GM10266 (cell line): Measurements from ENCODE around the gene ATP11A.
A peak's percentile ranks its signal among the peaks of the same experiment; 100 is the strongest.
"Not testable (repeated sequence)": the region's sequence is repeated elsewhere in the genome, so short reads cannot be mapped to it uniquely, and the experiment has no call there.

Source experiments
- DNase-seq: peaks from one replicate; pipeline ENCODE4 v3.0.0; 2012; ENCODE audit errors: extremely low spot score
- TF ChIP-seq, protein P1 (sequence below): IDR thresholded peaks from 2 replicates; pipeline ENCODE4 v1.5.1; 2012; ENCODE audit warnings: mild to moderate bottlenecking, low read depth; ENCODE audit not compliant: control insufficient read depth, insufficient read depth; ENCODE audit errors: missing control alignments

Gene ATP11A

DNA sequence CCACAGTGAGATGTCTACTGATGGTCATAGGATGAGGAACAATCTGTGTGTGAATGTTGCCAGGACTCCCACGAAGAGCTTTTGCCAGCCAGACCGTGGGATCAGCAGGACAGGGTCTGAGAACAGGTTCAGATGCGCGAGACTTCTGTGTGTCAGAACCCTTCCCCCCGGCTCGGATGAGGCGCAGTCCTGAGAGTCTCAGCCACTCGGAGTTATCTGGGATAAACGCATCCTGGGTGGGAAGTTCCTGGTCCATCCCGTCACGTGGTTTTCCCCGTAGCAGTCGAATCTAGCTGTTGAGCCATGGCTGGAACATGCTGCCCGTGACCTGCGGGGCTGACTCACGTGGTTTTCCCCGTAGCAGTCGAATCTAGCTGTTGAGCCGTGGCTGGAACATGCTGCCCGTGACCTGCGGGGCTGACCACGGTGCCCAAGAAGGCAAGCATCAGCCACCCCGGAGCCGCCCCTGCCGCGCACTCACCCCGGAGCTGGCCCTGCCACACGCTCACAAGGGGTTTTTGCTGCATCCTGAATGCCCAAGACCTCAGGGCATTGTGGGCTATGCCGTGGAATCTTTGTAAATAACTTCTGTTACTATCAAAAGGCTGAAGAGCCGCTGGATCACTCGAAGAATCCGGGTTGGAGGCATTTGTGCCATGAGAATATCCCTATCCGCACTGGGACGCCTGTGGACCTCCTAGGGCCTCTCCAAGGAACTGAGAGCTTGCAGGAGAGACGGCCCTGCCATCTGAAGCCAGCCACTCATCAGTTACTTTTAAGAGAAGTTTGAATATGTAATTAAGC lies 148.4 kb downstream of the ATP11A start:
- DNase-seq, result no peak
- TF ChIP-seq, protein P1, sequence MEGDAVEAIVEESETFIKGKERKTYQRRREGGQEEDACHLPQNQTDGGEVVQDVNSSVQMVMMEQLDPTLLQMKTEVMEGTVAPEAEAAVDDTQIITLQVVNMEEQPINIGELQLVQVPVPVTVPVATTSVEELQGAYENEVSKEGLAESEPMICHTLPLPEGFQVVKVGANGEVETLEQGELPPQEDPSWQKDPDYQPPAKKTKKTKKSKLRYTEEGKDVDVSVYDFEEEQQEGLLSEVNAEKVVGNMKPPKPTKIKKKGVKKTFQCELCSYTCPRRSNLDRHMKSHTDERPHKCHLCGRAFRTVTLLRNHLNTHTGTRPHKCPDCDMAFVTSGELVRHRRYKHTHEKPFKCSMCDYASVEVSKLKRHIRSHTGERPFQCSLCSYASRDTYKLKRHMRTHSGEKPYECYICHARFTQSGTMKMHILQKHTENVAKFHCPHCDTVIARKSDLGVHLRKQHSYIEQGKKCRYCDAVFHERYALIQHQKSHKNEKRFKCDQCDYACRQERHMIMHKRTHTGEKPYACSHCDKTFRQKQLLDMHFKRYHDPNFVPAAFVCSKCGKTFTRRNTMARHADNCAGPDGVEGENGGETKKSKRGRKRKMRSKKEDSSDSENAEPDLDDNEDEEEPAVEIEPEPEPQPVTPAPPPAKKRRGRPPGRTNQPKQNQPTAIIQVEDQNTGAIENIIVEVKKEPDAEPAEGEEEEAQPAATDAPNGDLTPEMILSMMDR, result no peak

DNA sequence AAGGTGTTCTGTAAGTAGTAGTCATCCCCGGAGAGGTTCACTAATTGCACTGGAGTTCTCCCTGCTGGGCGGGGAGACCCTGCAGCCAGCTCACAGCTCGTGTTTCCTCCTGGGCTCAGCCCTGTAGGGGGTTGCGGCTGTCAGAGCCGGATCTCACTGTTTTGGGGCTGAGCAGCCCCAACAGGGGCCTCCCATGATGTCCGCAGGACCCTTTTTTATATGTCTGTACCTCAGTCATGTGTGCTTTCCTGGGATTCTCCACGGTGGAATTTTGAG lies 148.9 kb downstream of the ATP11A start:
- no peak for DNase-seq
- TF ChIP-seq, protein P1, result no peak

DNA sequence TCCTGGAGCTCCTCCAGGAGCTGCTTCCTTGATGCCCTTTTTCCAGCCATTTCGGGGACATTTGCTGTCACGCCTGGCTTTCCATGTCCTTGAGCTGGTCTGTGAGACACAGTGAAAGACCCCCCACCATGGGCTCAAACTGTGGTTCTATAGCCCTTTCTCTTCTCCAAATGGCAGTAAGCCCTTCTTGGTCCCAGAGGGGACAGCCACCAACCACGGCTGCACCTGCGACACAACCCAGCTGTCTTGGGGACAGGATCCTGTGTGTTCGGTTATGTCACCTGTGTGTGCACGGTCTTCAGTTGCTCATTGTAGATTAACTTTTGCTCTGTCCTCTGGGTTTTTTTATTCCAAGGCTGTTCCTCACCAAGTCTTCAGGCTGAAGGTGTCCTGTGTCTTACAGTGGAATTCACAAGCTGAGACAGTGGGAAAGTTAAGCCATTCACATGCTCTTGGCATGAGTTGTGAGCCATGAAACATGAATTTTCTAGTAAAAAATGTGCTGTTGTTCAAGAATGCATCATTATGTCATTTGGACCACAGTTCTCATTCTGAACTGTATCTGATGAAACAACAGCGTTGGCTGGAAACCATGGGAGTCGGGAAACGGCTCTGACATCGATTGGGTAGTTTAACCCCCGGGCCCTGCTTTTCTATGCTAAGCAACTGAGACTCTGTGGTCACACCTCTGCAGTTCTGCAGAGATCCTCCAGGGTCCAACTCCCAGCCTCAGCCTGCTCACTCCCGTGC lies 149.7 kb downstream of the ATP11A start:
- TF ChIP-seq, protein P1, result no peak
- no peak for DNase-seq

- DNase-seq, result no peak
- TF ChIP-seq, protein P1, result no peak
These were observed 150.8 kb downstream of the ATP11A start for GRCh38 chr13:112840472-112841302.

GRCh38 chr13:112841303-112842015 lies 151.6 kb downstream of the ATP11A start:
- not testable (repeated sequence) for DNase-seq

GRCh38 chr13:112842343-112842856 lies 152.6 kb downstream of the ATP11A start:
- DNase-seq, result peak; percentile 60
- TF ChIP-seq, protein P1, result no peak

DNA sequence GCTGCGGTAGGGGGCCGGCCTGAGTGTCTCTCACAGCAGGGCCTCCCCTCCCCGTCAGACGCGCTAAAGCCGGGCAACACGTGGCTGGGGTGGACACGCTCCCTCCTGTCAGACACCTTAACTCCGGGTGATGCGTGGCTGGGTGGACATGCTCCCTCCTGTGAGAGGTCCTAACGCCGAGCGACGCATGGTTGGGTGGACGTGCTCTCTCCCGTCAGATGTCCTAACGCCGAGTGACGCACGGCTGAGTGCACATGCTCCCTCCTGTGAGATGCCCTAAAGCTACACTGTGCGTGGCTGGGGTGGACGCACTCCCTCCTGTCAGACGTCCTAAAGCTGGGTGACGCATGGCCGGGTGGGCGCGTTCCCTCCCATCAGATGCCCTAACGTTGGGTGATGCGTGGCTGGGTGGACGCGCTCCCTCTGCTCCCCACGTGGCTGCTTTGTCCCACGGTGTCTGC lies 153.1 kb downstream of the ATP11A start:
- no peak for DNase-seq
- TF ChIP-seq, protein P1, result no peak
